Measurements from ENCODE around the gene MCAM.

DNA sequence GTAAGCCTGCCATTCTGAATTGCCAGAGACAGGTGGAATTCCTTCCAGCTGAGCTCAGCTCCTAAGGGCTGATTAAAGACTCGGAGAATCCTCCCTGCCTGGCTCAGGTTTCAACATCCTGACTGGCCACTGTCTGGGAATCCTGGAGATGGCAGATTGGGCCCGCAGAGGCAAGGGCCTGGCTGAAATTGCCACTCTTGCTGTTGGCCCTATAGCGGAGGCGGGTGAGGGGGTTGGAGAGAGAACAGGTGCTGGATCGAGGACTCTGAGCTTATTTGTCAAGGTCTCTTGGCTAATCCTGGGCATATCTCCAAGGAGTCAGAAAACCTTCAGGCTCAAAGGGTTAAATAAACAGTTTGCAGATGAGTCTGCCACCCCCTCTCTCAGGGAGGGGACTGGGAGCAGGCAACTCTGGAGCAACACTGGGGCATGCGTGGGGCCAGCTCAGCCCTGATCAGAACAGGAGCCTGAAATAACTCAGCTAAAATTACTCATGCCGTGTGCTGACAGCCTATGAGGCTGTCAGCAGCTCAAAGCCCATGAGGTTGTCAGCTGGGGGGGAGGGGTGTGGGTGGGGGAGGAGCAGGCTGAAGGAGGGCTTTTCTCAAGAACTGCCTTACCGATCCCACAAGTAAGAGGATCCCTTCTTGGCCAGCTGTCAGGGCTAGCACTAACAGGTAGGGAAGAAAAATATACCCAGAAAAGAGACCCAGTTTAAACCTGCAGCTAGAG is 44.3 kb upstream of the MCAM start:
- TF ChIP-seq CTCF (conservative IDR thresholded peaks at IDR 0.05 in 1 of 2, IDR thresholded peaks at IDR 0.05 in 1 of 2; ENCODE audit: low read depth in 1 of 2, low read length in 2 of 2) = no peak
- no peak for TF ChIP-seq EZH2 (IDR thresholded peaks at IDR 0.05; ENCODE audit: low read length, missing control alignments)
